A549 (cell line): ENCODE results near the gene VIM. TPM values are rescaled to one million over a fixed set of nuclear protein-coding genes. Genes with fewer than 3 reads are reported as not detected.

Experiments
- ATAC-seq, 2 experiments: fragments of 200-7000 bp in 1 of 2; fragments of >200 bp in 1 of 2; cut with Nextera tagmentation in 1 of 2; cut with Tn5 transposase in 1 of 2; 3 replicates each; pipeline versions ENCODE4 v1.8.0 to v1.9.1; 2018 to 2020; ENCODE audit warnings: mild to moderate bottlenecking in 1 of 2, moderate library complexity in 1 of 2
- CTCF ChIA-PET: fragments of 300-600 bp; sonication (Branson Sonifier 250); formaldehyde crosslinking; extraction: SDS; loops from one replicate; lab custom pipeline; 2021; ENCODE audit warnings: antibody characterized with exemption, inconsistent platforms; lab: Yijun Ruan, JAX
- POLR2A ChIA-PET: fragments of 350-600 bp; formaldehyde crosslinking; extraction: SDS; loops from one replicate; lab custom pipeline; 2021; ENCODE audit warnings: antibody characterized with exemption, inconsistent platforms; lab: Yijun Ruan, JAX
- DNase-seq, 2 experiments: peaks; one replicate each; pipeline versions ENCODE4 v3.0.0 to v3.0.0-alpha.2; 2011 to 2016; ENCODE audit warnings: low read depth in 1 of 2, low spot score in 1 of 2
- FAIRE-seq: peaks from 2 replicates; lab custom pipeline; 2011; peaks lifted over from hg19 to GRCh38; lab: Jason Lieb, UNC
- H3K27ac ChIP-seq, 2 experiments: fragments of >200 bp; sonication (Bioruptor Twin); formaldehyde crosslinking; 3 replicates each; pipeline ENCODE4 v1.5.1; 2016 to 2017
- H3K4me1 ChIP-seq: fragments of >200 bp; sonication (Bioruptor Twin); formaldehyde crosslinking; 3 replicates; pipeline ENCODE4 v1.6.1; 2016
- H3K4me2 ChIP-seq: fragments of >200 bp; sonication (Bioruptor Twin); formaldehyde crosslinking; 3 replicates; pipeline ENCODE4 v1.6.1; 2016
- H3K4me3 ChIP-seq: fragments of >200 bp; sonication (Bioruptor Twin); formaldehyde crosslinking; 3 replicates; pipeline ENCODE4 v1.5.1; 2016
- H3K9me3 ChIP-seq: fragments of >200 bp; sonication (Bioruptor Twin); formaldehyde crosslinking; 3 replicates; pipeline ENCODE4 v1.6.1; 2016
- EP300 ChIP-seq, 2 experiments: fragments of >200 bp; sonication (Bioruptor Twin); formaldehyde crosslinking; IDR thresholded peaks; 2 replicates in 1 of 2; 3 replicates in 1 of 2; pipeline ENCODE4 v1.6.1; 2016 to 2017
- FOSB ChIP-seq: fragments of 250-450 bp; sonication (Bioruptor Pico); IDR thresholded peaks from 2 replicates; pipeline ENCODE4 v1.5.0; 2020; ENCODE audit warnings: mild to moderate bottlenecking, moderate library complexity
- FOSL2 ChIP-seq, 2 experiments: fragments of 450-650 bp in 1 of 2; fragments of >200 bp in 1 of 2; sonication (Bioruptor Twin) in 1 of 2; formaldehyde crosslinking; IDR thresholded peaks; 2 replicates each; pipeline versions ENCODE4 v1.5.0 to v1.6.1; 2016 to 2020; ENCODE audit warnings: mild to moderate bottlenecking in 1 of 2, moderate library complexity in 1 of 2
- FOXS1 ChIP-seq: fragments of 250-450 bp; sonication (Bioruptor Pico); IDR thresholded peaks from 2 replicates; pipeline ENCODE4 v1.5.0; 2020; ENCODE audit warnings: mild to moderate bottlenecking, moderate library complexity
- GATA3 ChIP-seq: IDR thresholded peaks from 2 replicates; pipeline ENCODE4 v1.6.1; 2012; ENCODE audit warnings: borderline replicate concordance
- HOXA7 ChIP-seq: fragments of 250-450 bp; sonication (Bioruptor Pico); IDR thresholded peaks from 2 replicates; pipeline ENCODE4 v1.5.0; 2020; ENCODE audit warnings: mild to moderate bottlenecking, moderate library complexity
- HOXB13 ChIP-seq: fragments of 250-450 bp; sonication (Bioruptor Pico); IDR thresholded peaks from 2 replicates; pipeline ENCODE4 v1.5.0; 2020; ENCODE audit warnings: low read depth, mild to moderate bottlenecking, moderate library complexity
- JUN ChIP-seq, 2 experiments: fragments of >200 bp; sonication (Bioruptor Twin); formaldehyde crosslinking; IDR thresholded peaks; 2 replicates in 1 of 2; 3 replicates in 1 of 2; pipeline ENCODE4 v1.6.1; 2016 to 2017
- JUNB ChIP-seq: fragments of >200 bp; sonication (Bioruptor Twin); formaldehyde crosslinking; IDR thresholded peaks from 2 replicates; pipeline ENCODE4 v1.6.1; 2016
- KDM1A ChIP-seq: fragments of 200-600 bp; sonication (generic); IDR thresholded peaks from 2 replicates; pipeline ENCODE4 v1.6.1; 2016; ENCODE audit warnings: low read depth, mild to moderate bottlenecking
- KDM5A ChIP-seq: fragments of 200-600 bp; sonication (generic); IDR thresholded peaks from 2 replicates; pipeline ENCODE4 v1.6.1; 2016; ENCODE audit warnings: antibody characterized with exemption, mild to moderate bottlenecking
- MAFK ChIP-seq: fragments of 450-650 bp; IDR thresholded peaks from 2 replicates; pipeline ENCODE4 v1.6.1; 2014; ENCODE audit not compliant: partially characterized antibody
- MYC ChIP-seq: IDR thresholded peaks from 2 replicates; pipeline ENCODE4 v1.6.1; 2012; ENCODE audit warnings: mild to moderate bottlenecking, inconsistent platforms, low read length, improper control_type of control experiment, borderline replicate concordance
- NPAS2 ChIP-seq: fragments of 250-450 bp; sonication (Bioruptor Pico); IDR thresholded peaks from 2 replicates; pipeline ENCODE4 v1.8.0; 2022; ENCODE audit warnings: mild to moderate bottlenecking, moderate library complexity, borderline replicate concordance
- NR3C1 ChIP-seq: fragments of >200 bp; sonication (Bioruptor Twin); formaldehyde crosslinking; IDR thresholded peaks from 3 replicates; pipeline ENCODE4 v1.6.1; 2017
- POLR2AphosphoS2 ChIP-seq: conservative IDR thresholded peaks from 2 replicates; pipeline ENCODE4 v1.6.1; 2012; ENCODE audit warnings: low read length, improper control_type of control experiment, inconsistent platforms
- RAD21 ChIP-seq, 2 experiments: fragments of >200 bp in 1 of 2; sonication (Bioruptor Twin) in 1 of 2; formaldehyde crosslinking in 1 of 2; IDR thresholded peaks in 1 of 2; conservative IDR thresholded peaks in 1 of 2; 2 replicates in 1 of 2; 3 replicates in 1 of 2; pipeline ENCODE4 v1.6.1; 2012 to 2018; ENCODE audit warnings: inconsistent platforms in 1 of 2
- RCOR1 ChIP-seq: fragments of 150-350 bp; IDR thresholded peaks from 2 replicates; pipeline ENCODE4 v1.6.1; 2014; ENCODE audit warnings: antibody characterized with exemption, low read length, low read depth
- RFX5 ChIP-seq: fragments of 450-650 bp; IDR thresholded peaks from 2 replicates; pipeline ENCODE4 v1.7.1; 2014; ENCODE audit warnings: antibody characterized with exemption, mild to moderate bottlenecking, moderate library complexity
- RNF2 ChIP-seq: fragments of 200-600 bp; sonication (generic); IDR thresholded peaks from 2 replicates; pipeline ENCODE4 v1.6.1; 2016; ENCODE audit warnings: low read depth, mild to moderate bottlenecking, antibody characterized with exemption, moderate library complexity, borderline replicate concordance
- ZFP36 ChIP-seq: fragments of 450-650 bp; IDR thresholded peaks from 2 replicates; pipeline ENCODE4 v1.6.1; 2014; ENCODE audit warnings: borderline replicate concordance; ENCODE audit not compliant: partially characterized antibody
- ZNF302 ChIP-seq: fragments of 250-450 bp; sonication (Bioruptor Pico); IDR thresholded peaks from 2 replicates; pipeline ENCODE4 v1.9.0; 2021; ENCODE audit warnings: inconsistent platforms, mild to moderate bottlenecking, moderate library complexity
- WGBS: methylation state at CpG from one replicate; pipeline ENCODE4 v1.1.6; 2017; ENCODE audit errors: missing lambda C conversion rate; 5-methylcytosine and 5-hydroxymethylcytosine counted together
- polyA plus RNA-seq, 4 experiments: library from polyadenylated mRNA; depleted of rRNA in 3 of 4; stranded (reverse); fragments of >200 nt; fragmentation: RNase III in 1 of 4; extraction: RNeasy Plus Mini Kit Qiagen cat#74134 plus additional on column Dnase treatment in 1 of 4; gene quantifications; 2 replicates in 3 of 4; 3 replicates in 1 of 4; pipeline ENCODE4 v1.2.3, GENCODE V29; 2011 to 2017
- TF ChIP-seq, protein P1 (sequence below): IDR thresholded peaks from 2 replicates; pipeline ENCODE4 v1.6.1; 2012; ENCODE audit warnings: low read depth, borderline replicate concordance
- TF ChIP-seq, protein P2 (sequence below): IDR thresholded peaks from 2 replicates; pipeline ENCODE4 v1.6.1; 2012
- TF ChIP-seq, protein P3 (sequence below): fragments of >200 bp; sonication (Bioruptor Twin); formaldehyde crosslinking; IDR thresholded peaks from 3 replicates; pipeline ENCODE4 v1.6.1; 2016

The VIM gene
- polyA plus RNA-seq, 2 of the 4 experiments (the other 2 are of a cell fraction), result 830 to 848 TPM

DNA sequence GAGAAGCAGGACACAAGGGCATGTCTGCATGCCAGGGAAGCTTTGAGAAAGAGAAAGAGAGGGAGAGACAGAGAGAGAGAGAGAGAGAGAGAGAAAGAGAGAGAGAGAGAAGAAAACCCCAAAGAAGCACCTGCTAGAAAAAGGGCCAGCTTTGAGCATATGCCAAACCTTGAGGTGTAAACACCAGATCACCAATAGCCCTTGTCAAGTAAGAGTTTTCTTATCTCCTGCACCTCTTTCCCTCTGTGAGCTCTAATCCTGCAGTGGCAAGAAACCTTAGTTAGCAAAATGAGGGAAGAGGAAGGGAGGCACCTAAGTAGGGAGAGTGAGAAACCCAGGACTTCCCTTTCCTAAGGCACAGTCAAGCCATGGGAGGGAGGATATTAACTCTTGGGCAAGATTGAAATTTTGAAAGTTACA is 15.2 kb upstream of the VIM start (continued):
- TF ChIP-seq NPAS2 (CRISPR knock-in tag) (no peak), HOXA7 (CRISPR knock-in tag) (no peak), RNF2 (no peak), KDM1A (no peak)
- TF ChIP-seq, all 56 proteins: peak for 0

DNA sequence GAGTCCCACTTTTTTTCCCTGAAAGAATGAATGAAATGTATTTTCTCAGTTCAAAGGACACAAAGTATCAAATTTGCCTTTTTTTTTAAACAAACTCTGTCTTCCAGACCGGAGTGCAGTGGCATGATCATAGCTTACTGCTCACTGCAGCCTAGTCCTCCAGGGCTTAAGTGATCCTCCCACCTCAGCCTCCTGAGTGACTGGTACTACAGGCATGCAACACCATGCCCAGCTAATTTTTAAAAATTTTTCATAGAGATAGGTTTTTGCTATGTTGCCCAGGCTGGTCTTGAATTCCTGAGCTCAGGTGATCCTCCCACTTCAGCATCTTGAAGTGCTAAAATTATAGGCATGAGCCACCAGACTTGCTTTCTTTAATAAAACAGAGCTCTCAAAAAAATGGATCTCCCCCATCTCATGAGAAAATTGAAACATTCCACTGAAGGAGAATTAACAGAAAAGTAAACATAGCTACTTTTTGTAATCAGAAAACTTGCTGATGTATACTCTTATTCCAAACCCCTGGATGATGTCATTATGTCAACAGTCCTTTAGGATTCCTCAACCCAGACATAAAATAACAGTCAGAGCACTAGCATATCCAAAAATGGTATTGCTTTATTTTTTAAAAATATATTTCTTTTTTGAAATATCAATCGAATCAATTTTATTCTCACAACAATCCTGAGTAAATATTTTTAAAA is 14.2 kb upstream of the VIM start:
- ATAC-seq (peak in 1 of 2 experiments; percentile 52; a peak in 2 of 6 replicates), FAIRE-seq (no peak), DNase-seq (peak in 1 of 2 experiments; percentile 41)
- Histone ChIP-seq H3K4me1 (peaks cover 60% of the 10 kb centered on the region), H3K4me2 (peak overlapping the region; percentile 60), H3K9me3 (no peaks in the 10 kb centered on the region), H3K27ac (peak overlapping the region; percentile 55 to 73; a peak in 4 of 6 replicates), H3K4me3 (no peak overlapping the region)
- ChIA-PET POLR2A (interaction anchor here (1.0 to 1.6 kb wide), 3 partner anchors 13 to 17 kb away, joined by 3 to 24 read pairs (median 14); partner anchors contain the start of genes TRDMT1 and VIM), CTCF (interaction anchor here (0.7 to 4.7 kb wide), 3 partner anchors 8 to 15 kb away, joined by 3 to 53 read pairs (median 4); partner anchors contain the start of gene VIM)
- 16% methylated on average over 2 of the region's 2 CpGs for WGBS
- TF ChIP-seq, protein P1, sequence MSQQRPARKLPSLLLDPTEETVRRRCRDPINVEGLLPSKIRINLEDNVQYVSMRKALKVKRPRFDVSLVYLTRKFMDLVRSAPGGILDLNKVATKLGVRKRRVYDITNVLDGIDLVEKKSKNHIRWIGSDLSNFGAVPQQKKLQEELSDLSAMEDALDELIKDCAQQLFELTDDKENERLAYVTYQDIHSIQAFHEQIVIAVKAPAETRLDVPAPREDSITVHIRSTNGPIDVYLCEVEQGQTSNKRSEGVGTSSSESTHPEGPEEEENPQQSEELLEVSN, result no peak
- TF ChIP-seq, protein P2, sequence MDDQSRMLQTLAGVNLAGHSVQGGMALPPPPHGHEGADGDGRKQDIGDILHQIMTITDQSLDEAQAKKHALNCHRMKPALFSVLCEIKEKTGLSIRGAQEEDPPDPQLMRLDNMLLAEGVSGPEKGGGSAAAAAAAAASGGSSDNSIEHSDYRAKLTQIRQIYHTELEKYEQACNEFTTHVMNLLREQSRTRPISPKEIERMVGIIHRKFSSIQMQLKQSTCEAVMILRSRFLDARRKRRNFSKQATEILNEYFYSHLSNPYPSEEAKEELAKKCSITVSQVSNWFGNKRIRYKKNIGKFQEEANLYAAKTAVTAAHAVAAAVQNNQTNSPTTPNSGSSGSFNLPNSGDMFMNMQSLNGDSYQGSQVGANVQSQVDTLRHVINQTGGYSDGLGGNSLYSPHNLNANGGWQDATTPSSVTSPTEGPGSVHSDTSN, result no peak
- TF ChIP-seq ZNF302 (CRISPR knock-in tag), result no peak
- no peak for TF ChIP-seq EP300 (IDR thresholded peaks at IDR 0.05)
- peak; percentile 61; the same call in 1 of the 2 replicates for TF ChIP-seq FOXS1 (CRISPR knock-in tag)
- TF ChIP-seq, protein P3, sequence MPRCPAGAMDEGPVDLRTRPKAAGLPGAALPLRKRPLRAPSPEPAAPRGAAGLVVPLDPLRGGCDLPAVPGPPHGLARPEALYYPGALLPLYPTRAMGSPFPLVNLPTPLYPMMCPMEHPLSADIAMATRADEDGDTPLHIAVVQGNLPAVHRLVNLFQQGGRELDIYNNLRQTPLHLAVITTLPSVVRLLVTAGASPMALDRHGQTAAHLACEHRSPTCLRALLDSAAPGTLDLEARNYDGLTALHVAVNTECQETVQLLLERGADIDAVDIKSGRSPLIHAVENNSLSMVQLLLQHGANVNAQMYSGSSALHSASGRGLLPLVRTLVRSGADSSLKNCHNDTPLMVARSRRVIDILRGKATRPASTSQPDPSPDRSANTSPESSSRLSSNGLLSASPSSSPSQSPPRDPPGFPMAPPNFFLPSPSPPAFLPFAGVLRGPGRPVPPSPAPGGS, result no peak
- TF ChIP-seq MAFK, result peak; percentile 66
- TF ChIP-seq RNF2, result no peak
- no peak for TF ChIP-seq KDM5A
- peak; percentile 73 for TF ChIP-seq JUNB
- no peak for TF ChIP-seq FOSL2 (IDR thresholded peaks at IDR 0.05)
- peak; percentile 4; the same call in 1 of the 2 replicates for TF ChIP-seq FOSL2 (CRISPR knock-in tag; IDR thresholded peaks at IDR 0.05)
- TF ChIP-seq POLR2AphosphoS2, result no peak
- no peak for TF ChIP-seq RCOR1
- peak; percentile 23; the same call in 1 of the 2 replicates for TF ChIP-seq GATA3
- TF ChIP-seq NR3C1, result no peak
- TF ChIP-seq RAD21 (conservative IDR thresholded peaks at IDR 0.05 in 1 of 2, IDR thresholded peaks at IDR 0.05 in 1 of 2), result no peak
- TF ChIP-seq JUN (IDR thresholded peaks at IDR 0.05), result peak in 1 of 2 experiments; percentile 18; a peak in 1 of 5 replicates

DNA sequence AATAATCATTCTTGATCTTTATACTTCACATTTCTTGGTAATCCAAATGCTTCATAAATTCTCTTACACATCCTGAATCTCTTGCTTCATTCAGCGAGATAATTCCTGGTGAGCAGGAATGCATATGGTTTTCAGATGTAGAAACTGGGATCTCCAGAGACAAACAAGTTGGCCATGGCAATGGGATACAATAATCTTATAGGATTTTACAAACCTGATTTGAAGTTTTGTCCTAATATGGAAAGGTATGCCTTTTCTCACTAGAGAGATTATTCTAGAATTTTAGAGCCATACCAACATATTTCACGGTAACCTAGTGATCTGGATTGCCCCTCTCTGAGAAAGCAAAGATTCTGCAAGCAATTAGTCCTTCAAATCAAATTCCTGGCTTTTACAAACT is 13.5 kb upstream of the VIM start:
- Histone ChIP-seq H3K4me1 (peaks cover 59% of the 10 kb centered on the region), H3K27ac (peak overlapping the region; percentile 55 to 75; a peak in 5 of 6 replicates), H3K4me3 (no peak overlapping the region), H3K4me2 (peak overlapping the region; percentile 60), H3K9me3 (no peaks in the 10 kb centered on the region)
- no peak for DNase-seq
- CTCF ChIA-PET, result interaction anchor here (4.7 kb wide), 1 partner anchor 14 kb away, joined by 53 read pairs; the partner anchor contains the start of gene VIM
- 81% methylated on average over 2 of the region's 2 CpGs for WGBS
- POLR2A ChIA-PET, result interaction anchor here (1.6 to 2.5 kb wide), 3 partner anchors 13 to 14 kb away, joined by 14 to 26 read pairs (median 24); partner anchors contain the start of genes TRDMT1 and VIM
- no peak for ATAC-seq
- no peak for FAIRE-seq
- TF ChIP-seq RFX5 (no peak), FOSB (CRISPR knock-in tag) (no peak), ZFP36 (no peak), HOXB13 (no peak), MYC (no peak)
